Endothelial cell of umbilical vein (primary cell): ENCODE data around the gene CTNNA2. TPM values are rescaled to one million over a fixed set of nuclear protein-coding genes. Genes with fewer than 3 reads are reported as not detected.

Experiments used
- BruUV-seq: library from RNA; stranded (reverse); fragments of 400-500 nt; replicated peaks from 2 replicates; lab custom pipeline; 2021; lab: Mats Ljungman, UMichigan
- CTCF ChIA-PET: fragments of 300-600, 350-600 bp; sonication (Branson Sonifier 250); formaldehyde crosslinking; loops from one replicate; lab custom pipeline; 2021; ENCODE audit warnings: antibody characterized with exemption, inconsistent platforms; lab: Charles Lee
- POLR2A ChIA-PET: fragments of 300-600, 350-600 bp; sonication (Branson Sonifier 250); formaldehyde crosslinking; loops from one replicate; lab custom pipeline; 2021; ENCODE audit warnings: antibody characterized with exemption, inconsistent platforms; lab: Charles Lee
- DNase-seq: peaks from one replicate; pipeline ENCODE4 v3.0.0-alpha.2; 2011; ENCODE audit warnings: low read depth, low spot score
- FAIRE-seq: peaks from 2 replicates; lab custom pipeline; 2011; peaks lifted over from hg19 to GRCh38; lab: Jason Lieb, UNC
- H2AFZ ChIP-seq: 2 replicates; pipeline ENCODE4 v1.6.0; 2012; ENCODE audit warnings: low read depth, low read length, control low read depth, inconsistent platforms
- H3K27ac ChIP-seq: 2 replicates; pipeline ENCODE4 v1.5.1; 2011; ENCODE audit warnings: low read depth, mild to moderate bottlenecking, control low read depth, low read length, moderate library complexity; ENCODE audit not compliant: insufficient read depth
- H3K27me3 ChIP-seq, 2 experiments: 2 replicates each; pipeline versions ENCODE4 v1.6.0 to v1.6.1; 2011; ENCODE audit warnings: low read length in 2 of 2, mixed read lengths in 1 of 2; ENCODE audit not compliant: control insufficient read depth in 2 of 2, insufficient read depth in 2 of 2
- H3K36me3 ChIP-seq, 2 experiments: 2 replicates in 1 of 2; 3 replicates in 1 of 2; pipeline ENCODE4 v1.5.1; 2011; ENCODE audit warnings: low read length in 2 of 2, mild to moderate bottlenecking in 1 of 2, moderate library complexity in 1 of 2; ENCODE audit not compliant: control insufficient read depth in 2 of 2, insufficient read depth in 2 of 2; ENCODE audit errors: extremely low read depth in 1 of 2
- H3K4me1 ChIP-seq: 3 replicates; pipeline ENCODE4 v1.5.1; 2011; ENCODE audit warnings: mild to moderate bottlenecking, low read length; ENCODE audit not compliant: control insufficient read depth, insufficient read depth; ENCODE audit errors: extremely low read depth
- H3K4me2 ChIP-seq: 2 replicates; pipeline ENCODE4 v1.6.1; 2011; ENCODE audit warnings: low read length, control low read depth, mixed read lengths; ENCODE audit not compliant: insufficient read depth
- H3K4me3 ChIP-seq, 3 experiments: fragments of 200-600 bp in 1 of 3; sonication (generic), shearing (Covaris generic) in 1 of 3; replicated peaks in 1 of 3; 2 replicates each; pipeline ENCODE4 v1.5.1; 2011 to 2016; ENCODE audit warnings: control low read depth in 3 of 3, low read length in 3 of 3, mild to moderate bottlenecking in 2 of 3, inconsistent platforms in 1 of 3, low read depth in 1 of 3, moderate library complexity in 1 of 3; ENCODE audit not compliant: insufficient read depth in 1 of 3
- H3K79me2 ChIP-seq: 2 replicates; pipeline ENCODE4 v1.6.0; 2012; ENCODE audit warnings: low read length, inconsistent platforms; ENCODE audit not compliant: control insufficient read depth, insufficient read depth
- H3K9ac ChIP-seq: replicated peaks from 2 replicates; pipeline ENCODE3; 2011; ENCODE audit warnings: low read length, control low read depth; ENCODE audit not compliant: insufficient read depth; ENCODE audit errors: extremely low read depth
- H3K9me1 ChIP-seq: replicated peaks from 3 replicates; pipeline ENCODE4 v1.6.0; 2011; ENCODE audit warnings: mild to moderate bottlenecking, low read length; ENCODE audit not compliant: control insufficient read depth, insufficient read depth; ENCODE audit errors: extremely low read depth
- H3K9me3 ChIP-seq: replicated peaks from 2 replicates; pipeline ENCODE4 v1.5.1; 2012; ENCODE audit warnings: low read length, inconsistent platforms; ENCODE audit not compliant: control insufficient read depth, insufficient read depth
- H4K20me1 ChIP-seq: replicated peaks from 2 replicates; pipeline ENCODE3; 2011; ENCODE audit warnings: mild to moderate bottlenecking, low read length; ENCODE audit not compliant: control insufficient read depth, insufficient read depth; ENCODE audit errors: extremely low read depth
- EZH2 ChIP-seq: IDR thresholded peaks from 2 replicates; pipeline ENCODE4 v1.6.1; 2012; ENCODE audit warnings: borderline replicate concordance, low read depth, mild to moderate bottlenecking, moderate library complexity, low read length, inconsistent platforms; ENCODE audit not compliant: severe bottlenecking
- FOS ChIP-seq: IDR thresholded peaks from 2 replicates; pipeline ENCODE4 v1.6.1; 2011; ENCODE audit warnings: mild to moderate bottlenecking, low read length, moderate library complexity, borderline replicate concordance; ENCODE audit not compliant: insufficient read depth
- GATA2 ChIP-seq: IDR thresholded peaks from 2 replicates; pipeline ENCODE4 v1.7.0; 2011; ENCODE audit warnings: low read depth, mild to moderate bottlenecking, moderate library complexity, mixed read lengths, low read length; ENCODE audit not compliant: insufficient read length, insufficient read depth
- JUN ChIP-seq: IDR thresholded peaks from 2 replicates; pipeline ENCODE4 v1.6.1; 2011; ENCODE audit warnings: borderline replicate concordance, low read depth; ENCODE audit not compliant: insufficient read length, insufficient read depth
- MAX ChIP-seq: IDR thresholded peaks from 2 replicates; pipeline ENCODE4 v1.6.1; 2011; ENCODE audit not compliant: insufficient read depth, insufficient read length
- MYC ChIP-seq: IDR thresholded peaks from one replicate; pipeline ENCODE4 v1.6.1; 2011; ENCODE audit warnings: mild to moderate bottlenecking, low read depth, low read length
- POLR2A ChIP-seq: IDR thresholded peaks from 2 replicates; pipeline ENCODE4 v1.6.1; 2012; ENCODE audit warnings: low read depth, mild to moderate bottlenecking, control low read depth, low read length
- POLR2AphosphoS5 ChIP-seq: IDR thresholded peaks from 2 replicates; pipeline ENCODE4 v1.6.1; 2012; ENCODE audit warnings: low read depth, mild to moderate bottlenecking, control low read depth, low read length, moderate library complexity; ENCODE audit not compliant: insufficient read depth
- dilution Hi-C: fragments of 300-500 bp; cut with MboI; formaldehyde crosslinking; loops from one replicate; pipeline ENCODE4 v1.15.0; 2019; ENCODE audit warnings: low sequenced_read_pairs; ENCODE audit not compliant: extremely low pct_ligation_motif_present
- intact Hi-C: fragments of 100-400 bp; cut with micrococcal nuclease; formaldehyde crosslinking; loops from one replicate; pipeline ENCODE4 v1.10.0; 2022
- polyA plus RNA-seq, 4 experiments: library from polyadenylated mRNA; depleted of rRNA in 3 of 4; stranded (reverse) in 3 of 4; unstranded in 1 of 4; fragments of >200 nt; gene quantifications; 2 replicates each; pipeline versions ENCODE4 v1.2.1 to v1.2.3, GENCODE V29; 2011 to 2012; ENCODE audit warnings: missing spikeins in 1 of 4
- total RNA-seq: library from RNA; stranded (reverse); gene quantifications from 2 replicates; pipeline ENCODE4 v1.2.3, GENCODE V29; 2021
- TF ChIP-seq, protein P1 (sequence below), 2 donors: IDR thresholded peaks; 1 replicate in 1 of 2; 2 replicates in 1 of 2; pipeline ENCODE4 v1.5.1; 2011; ENCODE audit warnings: low read length in 2 of 2, mild to moderate bottlenecking in 2 of 2, moderate library complexity in 2 of 2, control low read depth in 1 of 2, inconsistent platforms in 1 of 2, low read depth in 1 of 2; ENCODE audit not compliant: insufficient read depth in 1 of 2; ENCODE audit errors: extremely low read depth in 1 of 2

CTNNA2 gene
- total and polyA plus RNA-seq, 2 donors (not counting 3 experiments of a cell fraction or from before 2014, with no cell fraction given), result not detected

DNA sequence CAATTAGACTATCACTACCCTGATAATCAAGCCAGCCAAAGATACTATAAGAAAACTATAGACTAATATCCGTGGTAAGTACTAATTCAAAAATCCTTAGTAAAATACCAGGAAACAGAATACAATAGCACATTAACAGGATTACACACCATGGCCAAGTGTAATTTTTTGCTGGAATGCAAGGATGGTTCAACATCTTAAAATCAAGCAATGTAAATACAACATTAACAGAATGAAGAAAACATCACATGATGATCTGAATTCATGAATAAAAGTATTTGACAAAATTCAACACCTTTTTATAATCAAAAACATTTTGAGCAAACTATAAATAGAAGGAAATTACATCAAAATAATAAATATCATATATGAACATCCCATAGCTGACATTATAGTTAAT, 1142.4 kb downstream of the CTNNA2 start:
- no TSS peak for BruUV-seq
- CTCF ChIA-PET, result no interaction called here
- H3K9me3 ChIP-seq, result no peaks in the 10 kb centered on the region
- no peak overlapping the region for H3K9ac ChIP-seq
- DNase-seq, result no peak
- no peak overlapping the region for H2AFZ ChIP-seq
- no peak overlapping the region for H3K4me3 ChIP-seq
- no peaks in the 10 kb centered on the region for H3K36me3 ChIP-seq
- H3K27me3 ChIP-seq, result no peaks in the 10 kb centered on the region
- no peak for TF ChIP-seq EZH2
- no peak for TF ChIP-seq FOS
- no peak for TF ChIP-seq GATA2
- TF ChIP-seq, protein P1, sequence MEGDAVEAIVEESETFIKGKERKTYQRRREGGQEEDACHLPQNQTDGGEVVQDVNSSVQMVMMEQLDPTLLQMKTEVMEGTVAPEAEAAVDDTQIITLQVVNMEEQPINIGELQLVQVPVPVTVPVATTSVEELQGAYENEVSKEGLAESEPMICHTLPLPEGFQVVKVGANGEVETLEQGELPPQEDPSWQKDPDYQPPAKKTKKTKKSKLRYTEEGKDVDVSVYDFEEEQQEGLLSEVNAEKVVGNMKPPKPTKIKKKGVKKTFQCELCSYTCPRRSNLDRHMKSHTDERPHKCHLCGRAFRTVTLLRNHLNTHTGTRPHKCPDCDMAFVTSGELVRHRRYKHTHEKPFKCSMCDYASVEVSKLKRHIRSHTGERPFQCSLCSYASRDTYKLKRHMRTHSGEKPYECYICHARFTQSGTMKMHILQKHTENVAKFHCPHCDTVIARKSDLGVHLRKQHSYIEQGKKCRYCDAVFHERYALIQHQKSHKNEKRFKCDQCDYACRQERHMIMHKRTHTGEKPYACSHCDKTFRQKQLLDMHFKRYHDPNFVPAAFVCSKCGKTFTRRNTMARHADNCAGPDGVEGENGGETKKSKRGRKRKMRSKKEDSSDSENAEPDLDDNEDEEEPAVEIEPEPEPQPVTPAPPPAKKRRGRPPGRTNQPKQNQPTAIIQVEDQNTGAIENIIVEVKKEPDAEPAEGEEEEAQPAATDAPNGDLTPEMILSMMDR (IDR thresholded peaks at IDR 0.05; ENCODE audit: extremely low read depth in 1 of 2, insufficient read depth in 1 of 2, low read depth in 1 of 2, low read length in 2 of 2), result no peak
- no peak for TF ChIP-seq POLR2AphosphoS5
- no peak for TF ChIP-seq MYC
- no peak for TF ChIP-seq MAX
- TF ChIP-seq POLR2A, result no peak
- no peak for TF ChIP-seq JUN
- no peak overlapping the region for H3K27ac ChIP-seq
- H3K4me2 ChIP-seq, result no peak overlapping the region
- dilution Hi-C loops, result no loop called here
- H3K4me1 ChIP-seq, result no peaks in the 10 kb centered on the region
- H3K79me2 ChIP-seq, result no peaks in the 10 kb centered on the region
- no peak for FAIRE-seq
- H3K9me1 ChIP-seq, result no peaks in the 10 kb centered on the region
- POLR2A ChIA-PET, result no interaction called here
- intact Hi-C loops, result no loop called here
- H4K20me1 ChIP-seq, result no peaks in the 10 kb centered on the region
